KMS-11 (cell line): ENCODE results near the gene STK24.

ENCODE experiments used
- H2AFZ ChIP-seq: fragments of 200-600 bp; sonication (generic); 2 replicates; pipeline ENCODE4 v1.6.1; 2016; ENCODE audit warnings: antibody characterized with exemption, mixed run types, low read depth
- H3K27ac ChIP-seq: fragments of 200-600 bp; sonication (generic); 2 replicates; pipeline ENCODE4 v1.6.1; 2016; ENCODE audit warnings: mild to moderate bottlenecking, mixed run types
- H3K27me3 ChIP-seq: fragments of 200-600 bp; sonication (generic); 2 replicates; pipeline ENCODE4 v1.6.1; 2017; ENCODE audit warnings: mild to moderate bottlenecking, low read depth, mixed run types, moderate library complexity; ENCODE audit not compliant: insufficient read depth
- H3K36me3 ChIP-seq: fragments of 200-600 bp; sonication (generic); 2 replicates; pipeline ENCODE4 v1.6.1; 2017; ENCODE audit warnings: mild to moderate bottlenecking, mixed run types; ENCODE audit not compliant: insufficient read depth
- H3K4me1 ChIP-seq: fragments of 200-600 bp; sonication (generic); 2 replicates; pipeline ENCODE4 v1.6.1; 2016; ENCODE audit warnings: mild to moderate bottlenecking, low read depth, mixed run types; ENCODE audit not compliant: poor library complexity, severe bottlenecking
- H3K4me2 ChIP-seq: fragments of 200-600 bp; sonication (generic); 2 replicates; pipeline ENCODE4 v1.7.0; 2016; ENCODE audit warnings: mild to moderate bottlenecking, mixed run types
- H3K4me3 ChIP-seq: fragments of 200-600 bp; sonication (generic); IDR thresholded peaks from 2 replicates; pipeline ENCODE4 v1.6.1; 2017; ENCODE audit warnings: low read depth, low read length, mixed read lengths; ENCODE audit not compliant: insufficient read depth
- H3K79me2 ChIP-seq: fragments of 200-600 bp; sonication (generic); 2 replicates; pipeline ENCODE4 v1.6.1; 2016; ENCODE audit warnings: low read depth, mixed run types; ENCODE audit not compliant: insufficient read depth
- H3K9ac ChIP-seq: fragments of 200-600 bp; sonication (generic); 2 replicates; pipeline ENCODE4 v1.6.1; 2016; ENCODE audit warnings: mild to moderate bottlenecking, mixed run types
- H4K20me1 ChIP-seq: fragments of 200-600 bp; sonication (generic); 2 replicates; pipeline ENCODE4 v1.6.1; 2016; ENCODE audit warnings: mild to moderate bottlenecking, mixed run types; ENCODE audit not compliant: insufficient read depth
- CTCF ChIP-seq: fragments of 200-600 bp; sonication (generic); conservative IDR thresholded peaks from 2 replicates; pipeline ENCODE4 v1.6.1; 2017; ENCODE audit warnings: low read depth, mild to moderate bottlenecking, antibody characterized with exemption, low read length, moderate library complexity, mixed read lengths

Gene STK24

GRCh38 chr13:98525456-98526181, 51.3 kb downstream of the STK24 start:
- H3K79me2 ChIP-seq, result peaks cover 88% of the 10 kb centered on the region
- peak overlapping the region; percentile 69 for H3K9ac ChIP-seq
- no peaks in the 10 kb centered on the region for H3K27me3 ChIP-seq
- peak overlapping the region; percentile 37 for H3K4me2 ChIP-seq
- H4K20me1 ChIP-seq, result no peaks in the 10 kb centered on the region
- H3K27ac ChIP-seq, result peak overlapping the region; percentile 99
- peaks cover 46% of the 10 kb centered on the region for H3K4me1 ChIP-seq
- H3K36me3 ChIP-seq, result no peaks in the 10 kb centered on the region
- no peak overlapping the region for H2AFZ ChIP-seq
- no peak overlapping the region for H3K4me3 ChIP-seq
- TF ChIP-seq CTCF, result no peak

- H2AFZ ChIP-seq, result no peak overlapping the region
- H3K4me1 ChIP-seq, result peaks cover 46% of the 10 kb centered on the region
- H3K4me2 ChIP-seq, result peak overlapping the region; percentile 37
Observed at GRCh38 chr13:98524793-98525192, 52.1 kb downstream of the STK24 start.

GRCh38 chr13:98524391-98524790, 52.5 kb downstream of the STK24 start:
- Histone ChIP-seq H3K27ac (peak overlapping the region; percentile 99), H3K27me3 (no peaks in the 10 kb centered on the region), H3K9ac (peak overlapping the region; percentile 69; the same call in 1 of the 2 replicates), H4K20me1 (no peaks in the 10 kb centered on the region), H3K4me1 (peaks cover 46% of the 10 kb centered on the region), H3K4me2 (peak overlapping the region; percentile 37; the same call in 1 of the 2 replicates), H3K79me2 (peaks cover 82% of the 10 kb centered on the region), H3K4me3 (no peak overlapping the region), H2AFZ (no peak overlapping the region), H3K36me3 (no peaks in the 10 kb centered on the region)
- no peak for TF ChIP-seq CTCF

More at GRCh38 chr13:98524793-98525192, 52.1 kb downstream of the STK24 start:
- Histone ChIP-seq H3K36me3 (no peaks in the 10 kb centered on the region), H3K4me3 (no peak overlapping the region), H3K27me3 (no peaks in the 10 kb centered on the region), H3K79me2 (peaks cover 86% of the 10 kb centered on the region), H3K9ac (peak overlapping the region; percentile 69; the same call in 1 of the 2 replicates), H3K27ac (peak overlapping the region; percentile 99), H4K20me1 (no peaks in the 10 kb centered on the region)
- TF ChIP-seq CTCF, result no peak

GRCh38 chr13:98523455-98524102, 53.3 kb downstream of the STK24 start:
- Histone ChIP-seq H3K79me2 (peaks cover 77% of the 10 kb centered on the region), H3K27me3 (no peaks in the 10 kb centered on the region), H3K9ac (peak overlapping the region; percentile 69; the same call in 1 of the 2 replicates), H4K20me1 (no peaks in the 10 kb centered on the region), H2AFZ (no peak overlapping the region), H3K4me2 (peak overlapping the region; percentile 51), H3K27ac (peak overlapping the region; percentile 99), H3K4me1 (peaks cover 47% of the 10 kb centered on the region), H3K36me3 (no peaks in the 10 kb centered on the region), H3K4me3 (no peak overlapping the region)
- TF ChIP-seq CTCF, result no peak
